Fibroblast of villous mesenchyme (primary cell): ENCODE measurements around the gene STK25. TPM values are rescaled to one million over a fixed set of nuclear protein-coding genes. Genes with fewer than 3 reads are reported as not detected.

Source experiments
- DNase-seq: peaks from one replicate; pipeline ENCODE4 v3.0.0-alpha.2; 2010; ENCODE audit warnings: low read depth
- H3K4me3 ChIP-seq: 2 replicates; pipeline ENCODE4 v1.5.1; 2011; ENCODE audit warnings: low read depth, mild to moderate bottlenecking, low read length
- total RNA-seq: library from RNA; depleted of rRNA; stranded (reverse); fragments of >200 nt; gene quantifications from 2 replicates; pipeline ENCODE4 v1.2.3, GENCODE V29; 2012
- TF ChIP-seq, protein P1 (sequence below): IDR thresholded peaks from 2 replicates; pipeline ENCODE4 v1.5.1; 2012; ENCODE audit warnings: low read depth, mild to moderate bottlenecking, low read length; ENCODE audit not compliant: insufficient read depth

The STK25 gene
- total RNA-seq, 1 donor: 245 TPM

DNA sequence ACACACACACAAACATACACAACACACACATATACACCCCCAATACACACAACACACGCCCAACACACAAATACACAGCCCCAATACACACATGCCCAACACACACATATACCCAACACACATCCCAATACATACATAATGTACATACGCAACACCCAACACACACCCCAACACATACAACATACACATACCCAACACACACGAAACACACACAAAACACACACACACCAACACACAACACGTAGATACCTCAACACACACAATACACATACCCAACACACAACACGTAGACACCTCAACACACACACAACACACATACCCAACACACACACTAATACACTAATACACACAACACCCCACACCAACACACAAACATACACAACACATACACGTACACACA is 8.9 kb upstream of the STK25 start:
- DNase-seq: no peak
- no peak overlapping the region for H3K4me3 ChIP-seq
- TF ChIP-seq, protein P1, sequence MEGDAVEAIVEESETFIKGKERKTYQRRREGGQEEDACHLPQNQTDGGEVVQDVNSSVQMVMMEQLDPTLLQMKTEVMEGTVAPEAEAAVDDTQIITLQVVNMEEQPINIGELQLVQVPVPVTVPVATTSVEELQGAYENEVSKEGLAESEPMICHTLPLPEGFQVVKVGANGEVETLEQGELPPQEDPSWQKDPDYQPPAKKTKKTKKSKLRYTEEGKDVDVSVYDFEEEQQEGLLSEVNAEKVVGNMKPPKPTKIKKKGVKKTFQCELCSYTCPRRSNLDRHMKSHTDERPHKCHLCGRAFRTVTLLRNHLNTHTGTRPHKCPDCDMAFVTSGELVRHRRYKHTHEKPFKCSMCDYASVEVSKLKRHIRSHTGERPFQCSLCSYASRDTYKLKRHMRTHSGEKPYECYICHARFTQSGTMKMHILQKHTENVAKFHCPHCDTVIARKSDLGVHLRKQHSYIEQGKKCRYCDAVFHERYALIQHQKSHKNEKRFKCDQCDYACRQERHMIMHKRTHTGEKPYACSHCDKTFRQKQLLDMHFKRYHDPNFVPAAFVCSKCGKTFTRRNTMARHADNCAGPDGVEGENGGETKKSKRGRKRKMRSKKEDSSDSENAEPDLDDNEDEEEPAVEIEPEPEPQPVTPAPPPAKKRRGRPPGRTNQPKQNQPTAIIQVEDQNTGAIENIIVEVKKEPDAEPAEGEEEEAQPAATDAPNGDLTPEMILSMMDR: no peak

DNA sequence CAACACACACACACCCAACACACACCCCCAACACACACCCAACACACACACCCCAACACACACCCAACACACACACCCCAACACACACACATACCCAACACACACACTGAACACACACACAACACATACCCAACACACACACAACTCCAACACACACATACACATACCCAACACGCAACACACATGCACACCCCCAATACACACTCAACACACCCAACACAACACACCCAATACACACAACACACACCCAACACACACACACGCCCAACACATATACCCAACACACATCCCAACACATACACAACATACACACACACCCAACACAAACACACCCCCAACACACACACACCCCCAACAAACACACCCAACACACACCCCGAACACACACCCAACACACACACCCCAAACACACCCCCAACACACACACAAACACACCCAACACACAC is 8.2 kb upstream of the STK25 start:
- DNase-seq: no peak
- TF ChIP-seq, protein P1: no peak
- no peak overlapping the region for H3K4me3 ChIP-seq

DNA sequence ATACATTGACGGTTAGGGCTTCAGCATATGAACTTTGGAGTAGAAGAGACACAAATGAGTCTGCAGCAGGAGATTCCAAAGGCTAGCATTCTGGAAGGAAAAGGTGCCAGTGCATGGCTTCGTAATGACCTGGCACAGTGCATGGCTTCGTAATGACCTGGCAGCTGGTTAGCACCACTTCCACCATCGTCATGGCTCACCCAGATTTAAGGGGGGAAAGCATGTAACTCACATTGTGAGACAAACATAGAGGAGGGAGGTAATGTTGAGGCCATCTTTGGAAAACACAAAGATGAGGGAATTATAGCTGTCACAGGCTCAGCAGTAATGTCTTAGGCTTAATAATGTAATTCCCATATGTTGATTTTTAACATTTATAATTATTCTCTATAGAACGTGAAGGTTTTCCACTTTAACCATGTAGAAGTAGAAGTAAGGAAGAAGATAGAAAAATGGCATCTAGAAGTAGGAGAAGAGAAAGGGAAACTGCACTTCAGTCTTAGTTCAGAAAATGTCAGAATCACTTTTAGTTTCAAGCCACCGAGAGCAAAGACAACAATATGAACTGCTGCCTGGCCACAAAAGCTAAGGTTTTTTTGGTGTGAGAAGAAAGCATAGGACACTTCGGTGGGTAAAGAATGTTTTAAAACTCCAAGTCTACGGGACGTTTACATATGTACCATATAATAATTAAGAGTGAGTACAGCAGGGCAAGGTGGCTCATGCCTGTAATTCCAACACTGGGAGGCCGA is 6.8 kb upstream of the STK25 start:
- no peak overlapping the region for H3K4me3 ChIP-seq
- TF ChIP-seq, protein P1: no peak
- no peak for DNase-seq

DNA sequence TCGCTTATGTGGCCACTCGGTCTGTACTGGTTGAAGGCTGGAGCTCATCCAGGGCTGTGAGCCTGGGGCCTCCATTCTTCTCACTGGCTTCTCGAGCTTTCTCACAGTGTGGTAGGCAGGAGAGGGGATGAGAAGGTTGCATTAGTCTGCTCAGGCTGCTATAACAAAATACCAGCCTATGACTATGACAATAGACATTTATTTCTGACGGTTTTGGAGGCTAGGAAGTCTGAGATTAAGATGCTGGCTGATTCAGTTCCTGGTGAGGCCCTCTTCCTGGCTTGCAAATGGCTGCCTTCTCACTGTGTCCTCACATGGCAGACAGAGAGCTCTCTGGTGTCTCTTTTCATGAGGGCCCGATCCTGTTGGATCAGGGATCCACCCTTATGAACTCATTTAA is 6.2 kb upstream of the STK25 start:
- TF ChIP-seq, protein P1: no peak

DNA sequence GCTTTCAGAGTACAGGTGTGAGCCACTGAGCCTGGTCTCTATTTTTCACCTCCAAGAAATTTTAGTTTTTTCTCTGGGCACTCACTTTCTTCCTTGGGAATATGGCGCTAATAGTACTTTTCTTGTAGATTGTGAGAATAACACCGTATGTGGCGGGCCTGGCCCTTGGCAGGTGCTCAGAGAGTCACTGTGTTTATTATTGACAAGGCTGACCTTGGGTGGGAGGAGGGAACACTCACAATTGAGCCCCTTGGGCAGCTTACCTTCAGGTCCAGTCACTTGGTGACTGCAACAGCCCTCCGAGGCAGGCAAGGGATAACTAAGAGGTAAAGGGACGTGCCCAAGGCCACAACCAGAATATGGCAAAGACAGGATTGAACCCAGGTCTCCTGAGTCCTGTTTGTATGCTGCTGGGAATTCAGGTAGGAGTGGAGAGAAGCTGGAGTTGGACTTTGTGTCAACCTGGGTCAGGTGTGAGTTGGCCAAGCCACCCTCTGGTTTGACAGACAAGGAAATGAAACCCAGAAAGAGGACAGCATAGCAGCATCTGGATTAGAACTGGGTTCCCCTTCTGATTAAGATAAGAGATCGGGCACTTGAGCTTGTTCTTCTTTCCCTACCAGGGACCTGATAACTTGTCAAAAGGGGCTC is 2.8 kb upstream of the STK25 start:
- no peak for DNase-seq
- H3K4me3 ChIP-seq: no peak overlapping the region
- TF ChIP-seq, protein P1: no peak

More for the DNA sequence above, 6.2 kb upstream of the STK25 start:
- H3K4me3 ChIP-seq: no peak overlapping the region
- DNase-seq: no peak

DNA sequence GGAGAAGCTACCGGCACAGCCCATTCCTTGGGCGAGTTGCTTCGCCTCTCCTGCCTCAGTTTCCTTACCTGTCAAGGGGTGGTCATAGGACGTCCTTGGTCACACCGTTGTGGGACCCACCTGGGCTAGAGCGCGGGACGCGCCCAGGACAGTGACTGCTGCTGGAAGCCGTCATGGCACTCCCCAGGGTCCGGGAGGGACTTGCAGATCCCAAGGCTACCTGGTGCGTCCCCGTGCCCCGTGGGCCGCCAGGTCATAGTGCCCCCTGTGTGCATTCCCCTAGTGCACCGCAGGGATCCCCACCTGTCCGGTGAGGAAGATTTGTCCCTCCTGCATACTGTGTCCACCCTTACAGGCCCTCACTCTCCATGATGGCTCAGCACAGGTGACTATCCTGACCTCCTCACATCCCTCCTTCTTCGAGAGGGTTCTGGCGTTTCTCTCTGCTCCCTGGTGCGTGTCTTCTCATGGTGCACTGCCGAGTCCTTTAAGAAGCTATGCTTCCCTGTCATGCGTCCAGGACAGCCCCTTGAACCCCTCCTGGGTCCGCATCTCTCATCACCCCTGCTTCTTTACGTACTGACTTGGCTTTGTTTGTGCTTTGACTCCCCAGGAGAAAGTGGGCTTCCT is 886 bp upstream of the STK25 start:
- peak overlapping the region; percentile 83 for H3K4me3 ChIP-seq
- TF ChIP-seq, protein P1: no peak
- no peak for DNase-seq
